ENCODE results near the gene ANK3.

ANK3 gene

GRCh38 chr10:60209874-60210570 lies 179.7 kb downstream of the ANK3 start:
- DNase-seq, result no peak

GRCh38 chr10:60208676-60209269 lies 180.9 kb downstream of the ANK3 start:
- DNase-seq, result no peak

GRCh38 chr10:60207894-60208293 lies 181.8 kb downstream of the ANK3 start:
- DNase-seq, result no peak

- no peak for DNase-seq
These were observed 182.9 kb downstream of the ANK3 start for GRCh38 chr10:60206735-60207134.

GRCh38 chr10:60205741-60206140 lies 183.9 kb downstream of the ANK3 start:
- DNase-seq, result no peak

- no peak for DNase-seq
These were observed 185.6 kb downstream of the ANK3 start for GRCh38 chr10:60203993-60204618.

- DNase-seq, result no peak
These were observed 189.0 kb downstream of the ANK3 start for GRCh38 chr10:60200682-60201053.

GRCh38 chr10:60200012-60200681 lies 189.5 kb downstream of the ANK3 start:
- no peak for DNase-seq

- DNase-seq, result no peak
These were observed 192.5 kb downstream of the ANK3 start for GRCh38 chr10:60197206-60197605.

- no peak for DNase-seq
These were observed 195.3 kb downstream of the ANK3 start for GRCh38 chr10:60194421-60194820.

- DNase-seq, result no peak
These were observed 196.7 kb downstream of the ANK3 start for GRCh38 chr10:60192946-60193345.

- no peak for DNase-seq
These were observed 199.7 kb downstream of the ANK3 start for GRCh38 chr10:60189861-60190475.

GRCh38 chr10:60188548-60188947 lies 201.1 kb downstream of the ANK3 start:
- no peak for DNase-seq

GRCh38 chr10:60187691-60188090 lies 202.0 kb downstream of the ANK3 start:
- DNase-seq, result no peak

- DNase-seq, result no peak
These were observed 203.2 kb downstream of the ANK3 start for GRCh38 chr10:60186315-60187071.

GRCh38 chr10:60185421-60185820 lies 204.3 kb downstream of the ANK3 start:
- no peak for DNase-seq

GRCh38 chr10:60182691-60183090 lies 207.0 kb downstream of the ANK3 start:
- no peak for DNase-seq

GRCh38 chr10:60176925-60177324 lies 212.8 kb downstream of the ANK3 start:
- DNase-seq, result no peak

- no peak for DNase-seq
These were observed 214.2 kb downstream of the ANK3 start for GRCh38 chr10:60175441-60175971.

- no peak for DNase-seq
These were observed 217.2 kb downstream of the ANK3 start for GRCh38 chr10:60172363-60172990.

- no peak for DNase-seq
These were observed 218.2 kb downstream of the ANK3 start for GRCh38 chr10:60171436-60172013.

GRCh38 chr10:60170250-60170649 lies 219.4 kb downstream of the ANK3 start:
- no peak for DNase-seq
